ENCODE data around the gene CCDC92B. TPM values are rescaled to one million over a fixed set of nuclear protein-coding genes. Genes with fewer than 3 reads are reported as not detected.

The CCDC92B gene
- total RNA-seq, 4 donors from 2014 or later, result 0.11 to 0.71 (median 0.34) TPM

GRCh38 chr17:2690165-2691068 is 59.0 kb downstream of the CCDC92B start:
- no peak overlapping the region for H3K4me3 ChIP-seq (ENCODE audit: low read depth, poor library complexity, severe bottlenecking)
- intact Hi-C loops (cut with DNase I; ENCODE audit: low total_unique reads), result no loop called here
- TF ChIP-seq CTCF (IDR thresholded peaks at IDR 0.05) (no peak), POLR2A (IDR thresholded peaks at IDR 0.05) (no peak)
- WGBS, 2 donors, result 93% methylated on average over 49 to 53 of the region's 55 CpGs
- DNase-seq (ENCODE audit: low spot score in 2 of 2), result peak in 1 of 2 donors; percentile 82

- 74% methylated on average over 32 to 40 of the region's 40 CpGs for WGBS, 2 donors
- intact Hi-C loops (cut with DNase I; ENCODE audit: low total_unique reads), result no loop called here
- H3K4me3 ChIP-seq (ENCODE audit: low read depth, poor library complexity, severe bottlenecking), result no peak overlapping the region
- peak in 1 of 2 donors; percentile 79 for DNase-seq (ENCODE audit: low spot score in 2 of 2)
- no peak for TF ChIP-seq CTCF (IDR thresholded peaks at IDR 0.05)
- no peak for TF ChIP-seq POLR2A (IDR thresholded peaks at IDR 0.05)
Observed at GRCh38 chr17:2689411-2690164, 59.9 kb downstream of the CCDC92B start.

DNA sequence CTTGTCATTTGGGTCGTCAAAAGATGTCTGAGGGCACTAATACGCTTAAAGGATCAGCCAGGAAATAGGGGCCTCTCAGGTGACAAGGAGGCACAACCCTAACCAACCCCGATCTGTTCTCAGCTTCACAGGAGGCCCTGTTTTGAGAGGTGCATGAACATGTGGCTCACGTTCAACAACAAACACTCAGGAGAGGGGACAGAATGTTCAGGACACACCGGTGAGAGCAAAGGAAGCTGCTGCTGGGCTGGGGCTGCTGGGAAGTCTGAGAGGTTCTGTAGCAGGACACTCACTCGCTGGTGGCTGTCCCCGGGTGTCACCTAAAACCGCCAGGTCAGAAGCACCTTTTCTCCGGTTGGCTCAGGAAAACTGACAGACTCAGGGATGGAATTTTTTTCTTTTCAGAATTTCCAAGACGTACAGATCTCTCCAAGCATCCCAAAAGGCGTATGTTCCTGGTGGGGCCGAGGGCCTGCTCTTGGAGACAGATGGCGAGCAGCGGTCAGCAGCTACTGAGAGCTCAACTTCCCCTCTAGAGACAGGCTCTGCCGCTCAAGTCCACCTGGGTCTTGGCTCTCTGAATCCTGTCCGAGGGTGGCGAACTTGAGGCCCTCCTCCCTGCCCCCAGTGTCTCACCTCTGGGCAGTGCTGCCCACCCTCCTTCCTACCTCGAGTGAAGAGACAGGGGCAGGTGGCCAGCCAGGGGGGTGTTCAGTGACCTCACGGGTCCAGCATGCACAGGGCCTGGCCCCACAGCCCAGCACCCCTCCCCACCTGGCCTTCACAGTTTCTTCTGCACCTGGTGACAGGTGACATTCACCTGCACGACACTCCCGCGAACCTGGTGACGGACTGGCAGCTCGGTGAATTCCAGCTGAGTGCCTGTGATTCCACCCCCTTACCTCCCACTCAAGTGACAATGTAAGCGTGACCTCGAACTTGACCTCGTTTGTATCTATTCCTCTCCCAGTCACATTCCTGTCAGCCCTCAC is 60.8 kb downstream of the CCDC92B start:
- no peak overlapping the region for H3K4me3 ChIP-seq (ENCODE audit: low read depth, poor library complexity, severe bottlenecking)
- WGBS, 2 donors, result 76 to 80% methylated on average over 27 of the region's 27 CpGs
- TF ChIP-seq POLR2A (IDR thresholded peaks at IDR 0.05), result no peak
- TF ChIP-seq CTCF (IDR thresholded peaks at IDR 0.05), result no peak
- intact Hi-C loops (cut with DNase I; ENCODE audit: low total_unique reads), result no loop called here
- DNase-seq (ENCODE audit: low spot score in 2 of 2), result peak in 1 of 2 donors; percentile 81

- no peak overlapping the region for H3K4me3 ChIP-seq (ENCODE audit: low read depth, poor library complexity, severe bottlenecking)
- DNase-seq (ENCODE audit: low spot score in 2 of 2), result peak in 1 of 2 donors; percentile 72
- TF ChIP-seq POLR2A (IDR thresholded peaks at IDR 0.05), result no peak
- no peak for TF ChIP-seq CTCF (IDR thresholded peaks at IDR 0.05)
- WGBS, 2 donors, result 56 to 68% methylated on average over 6 of the region's 6 CpGs
- intact Hi-C loops (cut with DNase I; ENCODE audit: low total_unique reads), result no loop called here
Observed at GRCh38 chr17:2687074-2687418, 62.4 kb downstream of the CCDC92B start.

DNA sequence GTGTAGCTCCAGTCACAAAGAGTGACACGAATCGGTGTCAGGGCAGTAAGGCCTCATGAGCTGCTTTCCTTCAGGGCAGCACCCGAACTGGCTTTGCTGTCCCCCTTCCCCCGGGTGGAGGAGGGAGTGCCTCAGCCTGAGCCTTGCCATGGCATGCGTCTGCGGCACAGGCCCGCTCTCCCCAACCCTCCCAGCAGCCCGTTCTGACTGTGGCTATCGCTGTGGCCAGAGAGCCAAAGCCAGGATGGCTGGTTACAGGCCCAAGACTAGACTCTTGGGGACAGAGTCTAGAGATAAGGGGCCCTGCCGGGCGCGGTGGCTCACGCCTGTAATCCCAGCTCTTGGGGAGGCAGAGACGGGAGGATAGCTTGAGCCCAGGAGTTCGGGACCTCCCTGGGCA is 63.8 kb downstream of the CCDC92B start:
- 58 to 78% methylated on average over 15 of the region's 15 CpGs for WGBS, 2 donors
- TF ChIP-seq POLR2A (IDR thresholded peaks at IDR 0.05) (no peak), CTCF (IDR thresholded peaks at IDR 0.05) (no peak)
- no peak overlapping the region for H3K4me3 ChIP-seq (ENCODE audit: low read depth, poor library complexity, severe bottlenecking)
- DNase-seq (ENCODE audit: low spot score in 2 of 2), result peak in 1 of 2 donors; percentile 81
- intact Hi-C loops (cut with DNase I; ENCODE audit: low total_unique reads), result no loop called here

All from lower leg skin (tissue), 4 donors.